AG09319 (cell line): Measurements from ENCODE around the gene NCKIPSD.

ENCODE experiments used
- DNase-seq: peaks from one replicate; pipeline ENCODE4 v3.0.0-alpha.2; 2010; ENCODE audit warnings: low read depth; ENCODE audit errors: extremely low read depth
- TF ChIP-seq, protein P1 (sequence below): IDR thresholded peaks from 2 replicates; pipeline ENCODE4 v1.5.1; 2011; ENCODE audit warnings: low read depth, mild to moderate bottlenecking, inconsistent platforms, low read length, moderate library complexity

NCKIPSD gene

DNA sequence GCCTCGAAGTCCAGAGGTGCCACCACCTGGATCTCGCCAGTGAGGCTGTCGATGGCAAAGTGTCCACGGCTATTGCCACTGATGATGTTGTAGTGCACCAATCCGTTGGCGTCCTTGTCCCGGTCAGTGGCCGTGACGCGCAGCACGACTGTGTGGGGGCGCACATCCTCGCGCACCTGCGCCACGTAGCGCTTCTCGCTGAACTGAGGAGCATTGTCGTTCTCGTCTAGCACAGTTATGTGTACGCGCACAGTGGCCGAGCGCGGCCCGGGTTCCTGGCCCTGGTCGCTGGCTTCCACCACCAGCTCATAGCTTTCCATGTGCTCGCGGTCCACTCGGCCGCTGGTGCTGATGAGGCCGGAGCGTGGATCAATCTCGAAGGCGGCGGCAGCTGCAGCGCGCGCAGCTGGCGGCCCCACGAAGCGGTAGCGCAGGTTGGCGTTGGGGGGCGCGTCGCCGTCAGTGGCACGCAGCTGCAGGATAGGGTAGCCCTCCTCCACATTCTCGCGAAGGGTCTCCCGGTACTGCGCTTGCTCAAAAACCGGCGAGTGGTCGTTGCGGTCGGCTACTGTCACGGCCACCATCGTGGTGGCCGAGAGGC, 24.8 kb downstream of the NCKIPSD start:
- DNase-seq = no peak
- TF ChIP-seq, protein P1, sequence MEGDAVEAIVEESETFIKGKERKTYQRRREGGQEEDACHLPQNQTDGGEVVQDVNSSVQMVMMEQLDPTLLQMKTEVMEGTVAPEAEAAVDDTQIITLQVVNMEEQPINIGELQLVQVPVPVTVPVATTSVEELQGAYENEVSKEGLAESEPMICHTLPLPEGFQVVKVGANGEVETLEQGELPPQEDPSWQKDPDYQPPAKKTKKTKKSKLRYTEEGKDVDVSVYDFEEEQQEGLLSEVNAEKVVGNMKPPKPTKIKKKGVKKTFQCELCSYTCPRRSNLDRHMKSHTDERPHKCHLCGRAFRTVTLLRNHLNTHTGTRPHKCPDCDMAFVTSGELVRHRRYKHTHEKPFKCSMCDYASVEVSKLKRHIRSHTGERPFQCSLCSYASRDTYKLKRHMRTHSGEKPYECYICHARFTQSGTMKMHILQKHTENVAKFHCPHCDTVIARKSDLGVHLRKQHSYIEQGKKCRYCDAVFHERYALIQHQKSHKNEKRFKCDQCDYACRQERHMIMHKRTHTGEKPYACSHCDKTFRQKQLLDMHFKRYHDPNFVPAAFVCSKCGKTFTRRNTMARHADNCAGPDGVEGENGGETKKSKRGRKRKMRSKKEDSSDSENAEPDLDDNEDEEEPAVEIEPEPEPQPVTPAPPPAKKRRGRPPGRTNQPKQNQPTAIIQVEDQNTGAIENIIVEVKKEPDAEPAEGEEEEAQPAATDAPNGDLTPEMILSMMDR = no peak

DNA sequence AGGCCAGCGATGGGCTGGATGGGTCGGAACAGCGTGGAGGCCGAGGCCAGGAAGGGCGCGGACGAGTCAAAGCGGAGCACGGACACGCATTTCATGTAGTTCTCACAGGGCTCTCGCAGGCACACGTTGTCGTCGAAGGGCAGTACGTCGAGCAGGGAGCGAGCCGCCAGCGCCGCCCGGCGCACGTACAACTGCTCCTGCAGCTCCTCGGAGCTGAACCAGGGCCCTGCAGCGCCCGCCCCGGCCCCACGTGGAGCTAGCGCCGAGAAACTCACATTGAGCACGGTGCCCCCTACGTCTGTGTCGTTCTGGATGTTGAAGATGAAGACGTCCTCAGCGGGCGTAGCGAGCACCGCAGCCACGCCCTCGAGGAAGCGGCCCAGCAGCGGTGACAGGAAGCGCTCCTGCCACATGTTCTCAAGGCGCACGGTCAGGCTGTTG, 28.9 kb downstream of the NCKIPSD start:
- DNase-seq = no peak
- TF ChIP-seq, protein P1 = no peak

GRCh38 chr3:48656061-48656840, 29.5 kb downstream of the NCKIPSD start:
- TF ChIP-seq, protein P1 = peak; percentile 17
- DNase-seq = no peak

GRCh38 chr3:48655606-48656005, 30.1 kb downstream of the NCKIPSD start:
- TF ChIP-seq, protein P1 = no peak
- no peak for DNase-seq

DNA sequence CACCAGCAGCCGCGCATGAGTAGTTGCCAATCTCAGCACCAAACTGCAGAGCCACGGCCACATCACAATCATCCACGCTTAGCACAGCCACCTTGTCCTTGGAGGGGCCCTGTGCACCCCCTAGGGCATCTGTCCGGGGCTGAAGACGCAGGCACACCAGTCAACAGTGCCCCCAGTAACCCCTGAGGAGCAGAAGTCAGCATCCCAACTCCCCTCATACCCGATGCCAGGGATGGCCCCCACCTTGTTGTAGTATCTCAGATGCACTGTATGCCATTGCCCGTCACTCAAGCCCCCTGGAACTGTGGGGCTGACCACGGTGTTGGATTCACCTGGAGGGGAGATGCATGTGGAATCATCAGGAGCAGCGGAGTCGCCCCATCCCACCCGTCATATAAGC, 30.7 kb downstream of the NCKIPSD start:
- no peak for DNase-seq

GRCh38 chr3:48652923-48653715, 32.6 kb downstream of the NCKIPSD start:
- no peak for DNase-seq
- TF ChIP-seq, protein P1 = no peak

More for the DNA sequence above, 30.7 kb downstream of the NCKIPSD start:
- TF ChIP-seq, protein P1 = no peak
